GM12878 (cell line): Measurements from ENCODE around the gene CCDC66. TPM values are rescaled to one million over a fixed set of nuclear protein-coding genes. Genes with fewer than 3 reads are reported as not detected.

Experiments
- ATF7 ChIP-seq: fragments of 450-650 bp; IDR thresholded peaks from 2 replicates; pipeline ENCODE4 v1.6.1; 2016; ENCODE audit warnings: low read depth, mild to moderate bottlenecking
- CBFB ChIP-seq: IDR thresholded peaks from 2 replicates; pipeline ENCODE4 v1.6.1; 2016; ENCODE audit warnings: antibody characterized with exemption, low read depth
- CBX3 ChIP-seq: fragments of 200-600 bp; sonication (generic); IDR thresholded peaks from 2 replicates; pipeline ENCODE4 v1.6.1; 2016; ENCODE audit warnings: low read depth, borderline replicate concordance
- EZH2 ChIP-seq: IDR thresholded peaks from 2 replicates; pipeline ENCODE4 v1.6.1; 2012; ENCODE audit warnings: low read depth, mild to moderate bottlenecking, control low read depth, inconsistent platforms, low read length, borderline replicate concordance; ENCODE audit not compliant: control insufficient read depth
- GATAD2B ChIP-seq: fragments of 450-650 bp; conservative IDR thresholded peaks from 2 replicates; pipeline ENCODE4 v1.6.1; 2017; ENCODE audit warnings: low read depth, mild to moderate bottlenecking, moderate library complexity
- NFIC ChIP-seq: IDR thresholded peaks from 2 replicates; pipeline ENCODE4 v1.6.1; 2012; ENCODE audit warnings: low read depth, mild to moderate bottlenecking, inconsistent platforms, low read length, moderate library complexity
- NFYA ChIP-seq: IDR thresholded peaks from 2 replicates; pipeline ENCODE4 v1.6.1; 2011; ENCODE audit warnings: low read depth, mild to moderate bottlenecking, low read length, improper control_type of control experiment, borderline replicate concordance
- POLR2A ChIP-seq: IDR thresholded peaks from 2 replicates; pipeline ENCODE4 v1.6.1; 2011; ENCODE audit warnings: low read depth, mild to moderate bottlenecking, low read length
- SMAD1 ChIP-seq: fragments of 450-650 bp; IDR thresholded peaks from 2 replicates; pipeline ENCODE4 v1.6.1; 2018; ENCODE audit warnings: mild to moderate bottlenecking, low read depth; ENCODE audit not compliant: partially characterized antibody
- SMAD5 ChIP-seq: IDR thresholded peaks from 2 replicates; pipeline ENCODE4 v1.6.1; 2016; ENCODE audit warnings: antibody characterized with exemption, low read depth
- SREBF2 ChIP-seq: IDR thresholded peaks from 2 replicates; pipeline ENCODE4 v1.6.1; 2012; ENCODE audit warnings: mild to moderate bottlenecking, low read length
- SUPT20H ChIP-seq: IDR thresholded peaks from 2 replicates; pipeline ENCODE4 v1.6.1; 2011; ENCODE audit warnings: low read depth, mild to moderate bottlenecking, low read length, moderate library complexity, borderline replicate concordance; ENCODE audit not compliant: control insufficient read depth
- TARDBP ChIP-seq: IDR thresholded peaks from 2 replicates; pipeline ENCODE4 v1.6.1; 2016; ENCODE audit warnings: borderline replicate concordance
- TCF12 ChIP-seq: IDR thresholded peaks from 2 replicates; pipeline ENCODE4 v1.6.1; 2011; ENCODE audit warnings: low read depth, mild to moderate bottlenecking, low read length
- YBX1 ChIP-seq: fragments of 450-650 bp; IDR thresholded peaks from 2 replicates; pipeline ENCODE4 v1.6.1; 2016; ENCODE audit warnings: antibody characterized with exemption
- ZBED1 ChIP-seq: IDR thresholded peaks from 2 replicates; pipeline ENCODE4 v1.6.1; 2016; ENCODE audit warnings: borderline replicate concordance
- ZNF622 ChIP-seq: fragments of 450-650 bp; IDR thresholded peaks from 2 replicates; pipeline ENCODE4 v1.6.1; 2017; ENCODE audit warnings: mild to moderate bottlenecking, inconsistent platforms
- ZZZ3 ChIP-seq: IDR thresholded peaks from 2 replicates; pipeline ENCODE4 v1.6.1; 2011; ENCODE audit warnings: low read depth; ENCODE audit not compliant: control insufficient read depth, insufficient read length
- polyA plus RNA-seq, 11 experiments: library from polyadenylated mRNA; depleted of rRNA in 4 of 11; unstranded in 6 of 11; stranded (reverse) in 5 of 11; fragments of >200 nt; fragmentation: Nextera tagmentation in 4 of 11; fragmentation: Illumina TruSeq in 1 of 11; extraction: Ambion mirVana in 4 of 11; extraction: Trizol in 1 of 11; gene quantifications; 1 replicate in 1 of 11; 2 replicates in 10 of 11; pipeline versions ENCODE4 v1.2.1 to v1.2.3, GENCODE V29; 2011 to 2016; ENCODE audit warnings: inconsistent platforms in 2 of 11, missing spikeins in 2 of 11, low read depth in 1 of 11
- total RNA-seq, 4 experiments: library from RNA; depleted of rRNA in 3 of 4; stranded (reverse); fragments of >200 nt in 3 of 4; fragmentation: Illumina TruSeq in 1 of 4; extraction: Trizol in 1 of 4; gene quantifications; 2 replicates each; pipeline versions ENCODE4 v1.2.1 to v1.2.3, GENCODE V29; 2013 to 2021
- TF ChIP-seq, protein P1 (sequence below): fragments of 450-650 bp; IDR thresholded peaks from 2 replicates; pipeline ENCODE4 v1.6.1; 2018; ENCODE audit warnings: borderline replicate concordance, mild to moderate bottlenecking; ENCODE audit not compliant: partially characterized antibody
- TF ChIP-seq, protein P2 (sequence below): fragments of 450-650 bp; IDR thresholded peaks from 2 replicates; pipeline ENCODE4 v1.6.1; 2017; ENCODE audit warnings: mild to moderate bottlenecking, moderate library complexity
- TF ChIP-seq, protein P3 (sequence below): IDR thresholded peaks from 2 replicates; pipeline ENCODE4 v1.6.1; 2012; ENCODE audit warnings: low read depth, low read length, improper control_type of control experiment
- TF ChIP-seq, protein P4 (sequence below): IDR thresholded peaks from 2 replicates; pipeline ENCODE4 v1.6.1; 2012; ENCODE audit warnings: low read length, inconsistent platforms

The CCDC66 gene
- total and polyA plus RNA-seq, 10 of the 15 experiments (the other 5 are each of a cell fraction or from before 2014, with no cell fraction given), result 9.4 to 31.9 (median 18.1) TPM

GRCh38 chr3:56556908-56557830, at the start of gene CCDC66 (continued):
- TF ChIP-seq, protein P1, sequence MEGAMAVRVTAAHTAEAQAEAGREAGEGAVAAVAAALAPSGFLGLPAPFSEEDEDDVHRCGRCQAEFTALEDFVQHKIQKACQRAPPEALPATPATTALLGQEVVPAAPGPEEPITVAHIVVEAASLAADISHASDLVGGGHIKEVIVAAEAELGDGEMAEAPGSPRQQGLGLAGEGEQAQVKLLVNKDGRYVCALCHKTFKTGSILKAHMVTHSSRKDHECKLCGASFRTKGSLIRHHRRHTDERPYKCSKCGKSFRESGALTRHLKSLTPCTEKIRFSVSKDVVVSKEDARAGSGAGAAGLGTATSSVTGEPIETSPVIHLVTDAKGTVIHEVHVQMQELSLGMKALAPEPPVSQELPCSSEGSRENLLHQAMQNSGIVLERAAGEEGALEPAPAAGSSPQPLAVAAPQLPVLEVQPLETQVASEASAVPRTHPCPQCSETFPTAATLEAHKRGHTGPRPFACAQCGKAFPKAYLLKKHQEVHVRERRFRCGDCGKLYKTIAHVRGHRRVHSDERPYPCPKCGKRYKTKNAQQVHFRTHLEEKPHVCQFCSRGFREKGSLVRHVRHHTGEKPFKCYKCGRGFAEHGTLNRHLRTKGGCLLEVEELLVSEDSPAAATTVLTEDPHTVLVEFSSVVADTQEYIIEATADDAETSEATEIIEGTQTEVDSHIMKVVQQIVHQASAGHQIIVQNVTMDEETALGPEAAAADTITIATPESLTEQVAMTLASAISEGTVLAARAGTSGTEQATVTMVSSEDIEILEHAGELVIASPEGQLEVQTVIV, result no peak
- TF ChIP-seq, protein P2, sequence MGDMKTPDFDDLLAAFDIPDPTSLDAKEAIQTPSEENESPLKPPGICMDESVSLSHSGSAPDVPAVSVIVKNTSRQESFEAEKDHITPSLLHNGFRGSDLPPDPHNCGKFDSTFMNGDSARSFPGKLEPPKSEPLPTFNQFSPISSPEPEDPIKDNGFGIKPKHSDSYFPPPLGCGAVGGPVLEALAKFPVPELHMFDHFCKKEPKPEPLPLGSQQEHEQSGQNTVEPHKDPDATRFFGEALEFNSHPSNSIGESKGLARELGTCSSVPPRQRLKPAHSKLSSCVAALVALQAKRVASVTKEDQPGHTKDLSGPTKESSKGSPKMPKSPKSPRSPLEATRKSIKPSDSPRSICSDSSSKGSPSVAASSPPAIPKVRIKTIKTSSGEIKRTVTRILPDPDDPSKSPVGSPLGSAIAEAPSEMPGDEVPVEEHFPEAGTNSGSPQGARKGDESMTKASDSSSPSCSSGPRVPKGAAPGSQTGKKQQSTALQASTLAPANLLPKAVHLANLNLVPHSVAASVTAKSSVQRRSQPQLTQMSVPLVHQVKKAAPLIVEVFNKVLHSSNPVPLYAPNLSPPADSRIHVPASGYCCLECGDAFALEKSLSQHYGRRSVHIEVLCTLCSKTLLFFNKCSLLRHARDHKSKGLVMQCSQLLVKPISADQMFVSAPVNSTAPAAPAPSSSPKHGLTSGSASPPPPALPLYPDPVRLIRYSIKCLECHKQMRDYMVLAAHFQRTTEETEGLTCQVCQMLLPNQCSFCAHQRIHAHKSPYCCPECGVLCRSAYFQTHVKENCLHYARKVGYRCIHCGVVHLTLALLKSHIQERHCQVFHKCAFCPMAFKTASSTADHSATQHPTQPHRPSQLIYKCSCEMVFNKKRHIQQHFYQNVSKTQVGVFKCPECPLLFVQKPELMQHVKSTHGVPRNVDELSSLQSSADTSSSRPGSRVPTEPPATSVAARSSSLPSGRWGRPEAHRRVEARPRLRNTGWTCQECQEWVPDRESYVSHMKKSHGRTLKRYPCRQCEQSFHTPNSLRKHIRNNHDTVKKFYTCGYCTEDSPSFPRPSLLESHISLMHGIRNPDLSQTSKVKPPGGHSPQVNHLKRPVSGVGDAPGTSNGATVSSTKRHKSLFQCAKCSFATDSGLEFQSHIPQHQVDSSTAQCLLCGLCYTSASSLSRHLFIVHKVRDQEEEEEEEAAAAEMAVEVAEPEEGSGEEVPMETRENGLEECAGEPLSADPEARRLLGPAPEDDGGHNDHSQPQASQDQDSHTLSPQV, result no peak
- TF ChIP-seq CBX3 (no peak), YBX1 (no peak), SREBF2 (no peak), GATAD2B (0 out of 2 replicates have a peak, but pooled peaks have one; percentile 6), NFYA (no peak; the same call in 1 of the 2 replicates), POLR2A (peak; percentile 99), TARDBP (no peak), CBFB (no peak), ZNF622 (no peak), ZZZ3 (no peak), NFIC (no peak), EZH2 (no peak), SUPT20H (no peak), ZBED1 (no peak), SMAD5 (peak; percentile 33; the same call in 1 of the 2 replicates), ATF7 (no peak), TCF12 (peak; percentile 47; the same call in 1 of the 2 replicates), SMAD1 (no peak)
- TF ChIP-seq, protein P3, sequence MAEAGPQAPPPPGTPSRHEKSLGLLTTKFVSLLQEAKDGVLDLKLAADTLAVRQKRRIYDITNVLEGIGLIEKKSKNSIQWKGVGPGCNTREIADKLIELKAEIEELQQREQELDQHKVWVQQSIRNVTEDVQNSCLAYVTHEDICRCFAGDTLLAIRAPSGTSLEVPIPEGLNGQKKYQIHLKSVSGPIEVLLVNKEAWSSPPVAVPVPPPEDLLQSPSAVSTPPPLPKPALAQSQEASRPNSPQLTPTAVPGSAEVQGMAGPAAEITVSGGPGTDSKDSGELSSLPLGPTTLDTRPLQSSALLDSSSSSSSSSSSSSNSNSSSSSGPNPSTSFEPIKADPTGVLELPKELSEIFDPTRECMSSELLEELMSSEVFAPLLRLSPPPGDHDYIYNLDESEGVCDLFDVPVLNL, result no peak
- TF ChIP-seq, protein P4, sequence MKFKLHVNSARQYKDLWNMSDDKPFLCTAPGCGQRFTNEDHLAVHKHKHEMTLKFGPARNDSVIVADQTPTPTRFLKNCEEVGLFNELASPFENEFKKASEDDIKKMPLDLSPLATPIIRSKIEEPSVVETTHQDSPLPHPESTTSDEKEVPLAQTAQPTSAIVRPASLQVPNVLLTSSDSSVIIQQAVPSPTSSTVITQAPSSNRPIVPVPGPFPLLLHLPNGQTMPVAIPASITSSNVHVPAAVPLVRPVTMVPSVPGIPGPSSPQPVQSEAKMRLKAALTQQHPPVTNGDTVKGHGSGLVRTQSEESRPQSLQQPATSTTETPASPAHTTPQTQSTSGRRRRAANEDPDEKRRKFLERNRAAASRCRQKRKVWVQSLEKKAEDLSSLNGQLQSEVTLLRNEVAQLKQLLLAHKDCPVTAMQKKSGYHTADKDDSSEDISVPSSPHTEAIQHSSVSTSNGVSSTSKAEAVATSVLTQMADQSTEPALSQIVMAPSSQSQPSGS, result no peak
